NCI-H2029 treated with DMSO at 0.1 percent for 48 hours (cell line): ENCODE results near the gene SERPINB5.

Source experiments
- DNase-seq: peaks from one replicate; lab custom pipeline; 2025; lab: John Stamatoyannopoulos, UW

Gene SERPINB5

DNA sequence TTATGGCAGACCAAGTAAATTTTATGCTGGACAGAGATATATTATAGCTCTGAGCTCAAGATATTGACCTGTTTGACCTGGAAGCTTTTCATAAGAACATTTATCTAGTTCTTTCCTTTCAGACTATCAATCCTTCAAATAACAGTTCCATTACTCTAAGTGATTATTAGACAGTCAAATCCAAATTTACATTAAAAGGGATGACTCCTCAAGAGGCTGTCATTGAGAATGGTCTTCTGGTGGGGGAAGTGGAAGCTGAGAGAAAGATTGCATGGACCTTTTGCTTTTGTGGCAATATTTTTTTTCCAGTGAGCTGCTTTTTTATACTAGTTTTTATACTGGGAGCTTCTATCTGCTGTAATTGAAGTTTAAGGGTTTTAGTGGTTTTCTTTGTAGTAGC lies 50.5 kb downstream of the SERPINB5 start:
- no peak for DNase-seq

DNA sequence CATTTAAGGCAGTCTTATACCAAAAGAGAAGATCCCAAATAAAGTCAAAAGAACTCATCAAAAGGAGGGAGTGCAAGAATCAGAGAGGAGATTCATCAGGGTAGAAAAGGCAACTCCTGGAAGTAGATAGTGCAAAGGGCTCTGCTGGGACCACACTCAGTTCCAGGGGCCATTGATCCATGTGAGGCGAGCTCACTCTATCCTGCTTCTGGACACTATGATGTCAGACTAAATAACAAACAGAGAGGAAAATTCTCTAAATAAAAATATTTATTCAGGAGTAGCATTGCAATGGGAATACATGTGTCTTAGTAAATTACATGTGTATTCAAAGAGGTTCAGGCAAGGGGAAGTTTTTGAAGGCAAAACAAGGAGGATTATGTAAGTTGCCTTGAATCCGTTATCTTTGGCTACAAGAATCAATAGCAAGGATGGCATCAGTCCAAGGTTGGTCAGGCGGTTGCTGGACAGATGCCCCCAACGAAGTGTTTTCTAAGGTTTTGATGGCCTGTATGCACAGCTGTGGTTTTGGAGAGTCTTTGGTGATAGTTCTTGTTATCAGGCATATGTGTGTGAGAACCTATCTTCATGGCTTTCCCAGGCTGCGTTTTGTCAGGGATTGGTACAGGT lies 52.2 kb downstream of the SERPINB5 start:
- DNase-seq = peak; percentile 18

DNA sequence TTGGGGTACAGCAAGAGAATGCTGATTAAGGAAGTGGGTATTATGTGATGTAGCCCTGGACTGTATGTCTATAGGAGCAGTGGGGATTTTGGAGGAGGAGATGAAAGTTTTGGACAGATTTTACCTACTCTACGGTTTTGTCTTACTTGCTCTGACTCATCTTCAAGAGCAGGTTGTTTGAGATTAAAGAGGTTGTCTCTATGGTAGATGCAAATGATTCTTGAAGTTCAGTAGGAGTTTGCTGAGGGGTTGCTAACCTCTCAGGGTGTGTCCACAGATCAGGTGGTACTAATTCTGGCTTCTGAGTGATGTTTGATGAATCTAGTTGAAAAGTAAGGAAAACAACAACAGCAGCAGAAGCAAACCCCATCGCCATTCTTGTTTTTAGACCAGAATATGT lies 55.7 kb downstream of the SERPINB5 start:
- no peak for DNase-seq

DNA sequence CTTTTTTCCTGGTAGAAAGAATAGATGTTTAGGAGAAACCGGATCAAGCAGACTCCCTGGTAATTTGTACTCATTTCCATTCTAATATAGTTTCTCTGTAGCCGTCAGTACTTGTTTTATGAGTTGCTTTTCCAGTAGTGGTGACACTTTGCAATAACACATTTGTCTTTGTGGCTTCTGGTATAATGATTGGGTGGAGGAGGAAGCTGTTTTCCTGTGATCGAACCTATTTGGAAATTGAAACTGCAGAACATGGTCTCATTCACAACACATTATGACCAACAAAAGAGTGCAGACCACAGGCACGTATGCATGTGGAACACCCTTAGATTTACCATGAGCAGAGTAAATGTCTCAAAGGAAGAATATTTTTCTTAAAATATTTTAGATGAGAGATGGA lies 57.9 kb downstream of the SERPINB5 start:
- no peak for DNase-seq

DNA sequence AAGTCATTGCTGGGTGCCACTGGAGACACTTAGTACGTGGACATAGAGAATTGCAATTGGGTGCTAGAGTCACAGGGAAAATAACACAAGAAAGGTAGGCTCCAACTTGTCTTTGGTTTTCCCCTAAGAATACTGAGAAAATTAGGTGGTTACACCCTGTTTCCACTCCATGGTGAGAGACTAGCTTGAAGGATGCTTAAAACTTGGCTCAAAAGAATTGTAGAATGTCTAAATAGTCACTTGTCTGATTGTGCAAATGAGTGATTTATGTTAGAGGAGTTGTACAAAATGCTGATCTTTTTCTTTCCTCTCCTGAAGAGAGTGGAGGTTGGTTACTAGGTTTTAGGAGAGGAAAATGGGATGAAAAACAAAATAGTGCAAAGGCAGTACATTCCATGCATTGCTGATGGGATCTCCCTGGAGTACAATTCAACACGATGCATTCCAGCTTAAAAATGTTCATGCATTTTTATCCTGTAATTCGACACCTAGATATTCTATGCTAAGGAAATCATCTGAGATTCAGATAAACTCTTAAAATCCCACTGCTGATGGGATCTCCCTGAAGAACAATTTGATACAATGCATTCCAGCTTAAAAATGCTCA lies 63.2 kb downstream of the SERPINB5 start:
- no peak for DNase-seq

DNA sequence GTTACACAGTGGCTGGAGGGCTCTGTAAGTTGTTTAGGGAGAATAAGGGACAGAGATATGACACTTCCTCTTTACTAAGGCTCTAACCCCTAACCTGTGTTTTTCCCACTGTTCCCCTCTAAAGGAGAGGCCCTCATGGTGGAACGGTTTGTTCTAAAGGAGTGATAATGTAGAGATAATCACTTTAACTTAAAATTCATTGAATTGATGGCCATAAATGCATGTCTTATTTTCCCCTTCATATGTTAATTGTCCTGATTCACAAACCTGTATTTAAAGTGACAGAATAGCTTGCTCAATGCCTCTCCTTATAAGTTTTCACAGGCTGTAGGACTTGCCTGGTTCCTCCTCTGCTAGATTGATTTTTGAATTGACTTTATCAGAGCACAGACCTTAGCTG lies 65.3 kb downstream of the SERPINB5 start, which contains the start of gene SERPINB12:
Gene SERPINB12 (plus strand): TSS at position 301 of the 400 bp plus-strand sequence. CDS start 13,791 bp downstream, outside the sequence.
- DNase-seq = no peak

DNA sequence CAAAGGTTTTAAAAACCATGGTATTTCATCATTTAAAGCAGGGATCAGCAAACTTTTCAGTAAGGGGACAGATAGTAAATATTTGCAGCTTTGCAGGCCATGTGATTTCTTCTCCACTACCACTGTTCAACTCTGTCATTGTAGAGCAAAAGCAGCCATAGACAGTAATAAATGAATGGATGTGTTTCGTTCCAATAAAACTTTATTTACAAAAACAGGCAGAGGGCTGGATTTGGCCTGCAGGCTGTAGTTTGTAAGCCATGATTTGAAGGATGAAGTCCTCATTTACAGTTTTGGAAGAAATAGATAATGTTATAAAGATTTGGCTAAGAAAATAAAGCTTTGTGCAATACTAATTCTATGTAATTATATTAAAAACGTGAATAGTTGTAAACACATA lies 67.3 kb downstream of the SERPINB5 start:
- no peak for DNase-seq

DNA sequence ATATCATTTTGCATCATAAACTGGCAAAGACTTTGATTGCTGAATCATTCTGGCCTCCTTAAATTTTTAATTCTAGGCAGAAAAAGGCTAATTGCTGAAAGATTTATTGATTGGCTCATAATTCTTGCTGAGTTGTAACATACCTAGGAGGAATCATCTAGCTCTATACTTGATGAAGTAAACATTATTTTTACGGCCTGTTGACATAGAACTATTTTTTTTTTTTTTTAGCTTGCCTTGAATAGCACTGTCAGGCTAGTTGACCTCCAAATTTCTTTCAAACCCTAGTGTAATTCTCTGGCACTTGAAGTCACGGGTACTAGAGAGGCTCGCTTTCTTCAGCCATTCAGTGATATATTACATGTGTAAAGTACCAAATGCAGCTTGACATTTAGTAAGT lies 68.2 kb downstream of the SERPINB5 start:
- no peak for DNase-seq

DNA sequence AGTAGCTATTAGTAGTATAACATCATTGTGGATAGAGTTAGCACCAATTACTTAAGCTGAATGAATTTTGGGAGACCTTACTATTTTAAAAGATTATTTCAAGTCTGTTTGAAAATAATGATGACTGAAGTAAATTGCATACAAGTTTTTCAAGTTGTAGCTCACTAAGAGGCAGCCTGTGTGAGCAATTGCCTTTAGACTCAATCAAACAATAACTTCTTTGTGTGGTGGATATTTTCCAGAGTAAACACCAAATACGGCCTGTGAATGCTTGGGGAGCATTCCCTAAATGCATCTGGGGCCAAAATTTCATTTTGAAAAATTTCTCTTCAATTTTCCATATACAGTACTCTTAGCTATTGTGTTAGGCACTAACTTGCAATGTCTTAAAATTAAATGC lies 73.3 kb downstream of the SERPINB5 start:
- DNase-seq = no peak

DNA sequence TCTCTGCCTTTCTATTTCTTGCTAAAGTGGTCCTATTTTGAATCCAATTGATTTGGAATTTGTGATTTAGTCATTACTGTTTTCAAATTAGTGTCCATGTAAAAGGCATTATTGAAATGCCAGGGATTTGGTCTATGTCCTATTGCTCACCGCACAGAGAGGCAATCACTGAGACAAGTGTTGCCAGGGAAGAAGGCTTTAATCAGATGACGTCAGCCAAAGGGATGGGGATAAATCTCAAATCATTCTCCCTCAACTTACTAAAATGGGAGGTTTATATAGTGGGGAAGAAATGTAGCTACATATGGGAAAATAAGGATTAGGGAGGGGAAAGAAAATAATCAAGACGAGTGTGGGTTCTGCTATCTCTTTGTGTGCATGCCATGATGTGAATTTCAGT lies 75.0 kb downstream of the SERPINB5 start:
- no peak for DNase-seq

DNA sequence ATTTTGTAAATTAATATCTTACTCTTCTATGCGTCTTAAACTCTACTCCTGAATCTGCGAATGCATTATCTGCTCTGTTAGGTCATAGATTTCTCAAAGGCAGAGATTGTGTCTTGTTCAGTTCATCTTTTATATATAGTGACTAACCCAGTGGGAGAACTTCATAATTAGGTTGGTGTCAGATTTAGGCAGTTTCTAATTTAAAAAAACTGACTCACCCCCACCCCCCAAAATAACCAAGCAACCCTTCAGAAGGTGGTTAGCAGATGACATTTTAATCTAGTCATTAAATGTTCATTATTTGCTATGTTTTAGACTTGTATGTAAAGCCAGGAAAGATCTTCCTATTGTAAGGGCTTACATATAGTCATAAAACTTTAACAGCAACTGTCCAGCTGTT lies 75.8 kb downstream of the SERPINB5 start:
- DNase-seq = no peak

DNA sequence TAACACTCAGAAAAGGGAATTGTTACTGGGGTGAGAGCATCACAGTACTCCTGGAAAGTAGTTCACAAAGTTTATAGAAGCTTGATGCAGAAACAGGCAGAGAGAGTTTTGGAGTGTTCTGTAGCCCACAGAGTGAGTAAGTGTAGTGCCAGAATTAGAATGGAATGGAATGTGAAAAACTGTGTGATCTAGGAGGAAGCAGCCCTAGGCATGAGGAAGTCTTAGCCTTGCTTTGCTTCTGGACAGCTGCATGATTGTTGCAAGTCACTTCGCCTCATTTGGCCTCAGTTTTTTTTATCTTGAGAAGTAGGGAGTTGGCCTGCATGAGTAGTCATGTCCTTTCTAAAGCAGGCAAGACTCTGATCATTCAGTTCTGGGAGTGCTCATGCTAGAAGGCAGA lies 76.3 kb downstream of the SERPINB5 start:
- no peak for DNase-seq
